ENCODE results near the gene CYP39A1. TPM values are rescaled to one million over a fixed set of nuclear protein-coding genes. Genes with fewer than 3 reads are reported as not detected.

Gene CYP39A1
- total and polyA plus RNA-seq, 2 of the 13 experiments (the other 11 are each of a cell fraction or from before 2014, with no cell fraction given) = 0.13 TPM; not detected in 1

GRCh38 chr6:46652603-46653438, at the start of gene CYP39A1, which contains the start of gene SLC25A27 (continued):
- TF ChIP-seq ZNF615 (CRISPR knock-in tag; IDR thresholded peaks at IDR 0.05; ENCODE audit: borderline replicate concordance) (no peak), CREB1 (IDR thresholded peaks at IDR 0.05) (no peak), CREB1 (CRISPR knock-in tag; IDR thresholded peaks at IDR 0.05) (no peak), DMAP1 (CRISPR knock-in tag; IDR thresholded peaks at IDR 0.05) (0 out of 2 replicates have a peak, but pooled peaks have one; percentile 30), ZNF124 (CRISPR knock-in tag; IDR thresholded peaks at IDR 0.05) (no peak), NCOA2 (CRISPR knock-in tag; IDR thresholded peaks at IDR 0.05) (no peak), ZNF44 (CRISPR knock-in tag; IDR thresholded peaks at IDR 0.05) (no peak), PRDM4 (CRISPR knock-in tag; IDR thresholded peaks at IDR 0.05; ENCODE audit: borderline replicate concordance) (no peak), FOXA3 (CRISPR knock-in tag; IDR thresholded peaks at IDR 0.05) (no peak), TBX3 (IDR thresholded peaks at IDR 0.05; ENCODE audit: borderline replicate concordance) (no peak), ISL2 (CRISPR knock-in tag; IDR thresholded peaks at IDR 0.05) (no peak), ZNF644 (CRISPR knock-in tag; IDR thresholded peaks at IDR 0.05; ENCODE audit: low read depth) (no peak), SRY (CRISPR knock-in tag; IDR thresholded peaks at IDR 0.05) (peak; percentile 68), POLR2A (IDR thresholded peaks at IDR 0.05; ENCODE audit: insufficient read depth in 1 of 2, low read depth in 2 of 2, low read length in 2 of 2) (no peak), ZNF598 (CRISPR knock-in tag; IDR thresholded peaks at IDR 0.05; ENCODE audit: borderline replicate concordance) (peak; percentile 85; the same call in 1 of the 2 replicates), ZNF577 (CRISPR knock-in tag; IDR thresholded peaks at IDR 0.05; ENCODE audit: borderline replicate concordance, low read depth) (no peak), AKNA (CRISPR knock-in tag; IDR thresholded peaks at IDR 0.05; ENCODE audit: borderline replicate concordance) (no peak), POLR2AphosphoS5 (IDR thresholded peaks at IDR 0.05; ENCODE audit: low read depth, low read length) (no peak), CEBPG (CRISPR knock-in tag; IDR thresholded peaks at IDR 0.05) (0 out of 2 replicates have a peak, but pooled peaks have one; percentile 2), JUND (CRISPR knock-in tag; IDR thresholded peaks at IDR 0.05) (no peak)
- TF ChIP-seq, protein P1, sequence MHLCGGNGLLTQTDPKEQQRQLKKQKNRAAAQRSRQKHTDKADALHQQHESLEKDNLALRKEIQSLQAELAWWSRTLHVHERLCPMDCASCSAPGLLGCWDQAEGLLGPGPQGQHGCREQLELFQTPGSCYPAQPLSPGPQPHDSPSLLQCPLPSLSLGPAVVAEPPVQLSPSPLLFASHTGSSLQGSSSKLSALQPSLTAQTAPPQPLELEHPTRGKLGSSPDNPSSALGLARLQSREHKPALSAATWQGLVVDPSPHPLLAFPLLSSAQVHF (CRISPR knock-in tag; IDR thresholded peaks at IDR 0.05) = no peak
- TF ChIP-seq, protein P2, sequence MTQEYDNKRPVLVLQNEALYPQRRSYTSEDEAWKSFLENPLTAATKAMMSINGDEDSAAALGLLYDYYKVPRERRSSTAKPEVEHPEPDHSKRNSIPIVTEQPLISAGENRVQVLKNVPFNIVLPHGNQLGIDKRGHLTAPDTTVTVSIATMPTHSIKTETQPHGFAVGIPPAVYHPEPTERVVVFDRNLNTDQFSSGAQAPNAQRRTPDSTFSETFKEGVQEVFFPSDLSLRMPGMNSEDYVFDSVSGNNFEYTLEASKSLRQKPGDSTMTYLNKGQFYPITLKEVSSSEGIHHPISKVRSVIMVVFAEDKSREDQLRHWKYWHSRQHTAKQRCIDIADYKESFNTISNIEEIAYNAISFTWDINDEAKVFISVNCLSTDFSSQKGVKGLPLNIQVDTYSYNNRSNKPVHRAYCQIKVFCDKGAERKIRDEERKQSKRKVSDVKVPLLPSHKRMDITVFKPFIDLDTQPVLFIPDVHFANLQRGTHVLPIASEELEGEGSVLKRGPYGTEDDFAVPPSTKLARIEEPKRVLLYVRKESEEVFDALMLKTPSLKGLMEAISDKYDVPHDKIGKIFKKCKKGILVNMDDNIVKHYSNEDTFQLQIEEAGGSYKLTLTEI (CRISPR knock-in tag; conservative IDR thresholded peaks at IDR 0.05) = no peak

All from HepG2 (cell line).